ENCODE data around the gene ATXN1.

Gene ATXN1

DNA sequence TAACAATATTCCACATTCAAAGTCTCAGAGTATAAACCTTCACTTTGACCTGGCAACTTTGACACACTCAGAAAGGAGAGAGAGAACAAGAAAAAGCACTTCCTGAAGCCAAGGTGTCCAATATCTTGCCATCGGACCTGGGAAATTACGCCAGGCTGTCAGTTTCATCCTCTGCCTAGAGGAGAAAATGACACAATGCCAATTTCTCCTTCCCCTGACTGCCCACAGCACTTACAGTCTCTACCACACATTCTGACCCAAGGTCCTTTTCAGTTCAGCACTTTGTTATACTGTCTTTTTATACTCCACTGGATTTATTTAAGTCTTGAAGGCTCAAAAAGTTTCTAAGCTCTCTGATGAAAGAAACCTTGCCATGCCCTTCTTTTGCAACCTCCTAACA is 272.4 kb downstream of the ATXN1 start:
- no peak for DNase-seq

DNA sequence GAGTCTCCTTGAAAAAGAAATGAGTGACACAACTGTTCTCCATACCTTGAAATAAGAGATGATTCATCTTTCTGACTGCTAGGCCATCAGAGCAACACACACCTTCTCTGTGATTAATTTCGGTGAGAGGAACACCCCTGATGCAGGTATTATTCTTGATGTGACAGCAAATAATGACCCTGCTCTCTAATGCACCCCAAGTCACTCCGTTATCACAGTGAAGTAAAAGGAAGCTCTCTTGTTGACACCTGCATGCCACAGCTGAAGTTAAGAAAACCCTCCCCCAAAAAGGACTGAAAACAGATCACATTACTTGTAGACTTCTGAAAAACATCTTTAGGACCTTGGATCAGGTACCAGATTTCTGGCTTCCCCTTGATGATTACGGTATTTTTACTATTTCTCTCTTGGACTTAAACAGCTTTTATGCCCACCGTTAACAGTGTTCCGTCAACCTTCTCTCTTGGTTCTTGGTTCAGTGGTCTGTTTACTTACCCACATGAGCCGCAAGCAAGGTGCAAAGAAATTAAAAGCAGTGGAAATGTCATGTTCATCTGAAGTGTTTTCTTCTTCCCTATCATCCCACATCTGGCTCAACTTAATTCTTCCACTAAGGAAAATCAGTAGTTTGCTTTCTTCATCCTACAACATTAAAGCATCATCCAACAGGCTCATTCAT is 273.1 kb downstream of the ATXN1 start:
- no peak for DNase-seq

DNA sequence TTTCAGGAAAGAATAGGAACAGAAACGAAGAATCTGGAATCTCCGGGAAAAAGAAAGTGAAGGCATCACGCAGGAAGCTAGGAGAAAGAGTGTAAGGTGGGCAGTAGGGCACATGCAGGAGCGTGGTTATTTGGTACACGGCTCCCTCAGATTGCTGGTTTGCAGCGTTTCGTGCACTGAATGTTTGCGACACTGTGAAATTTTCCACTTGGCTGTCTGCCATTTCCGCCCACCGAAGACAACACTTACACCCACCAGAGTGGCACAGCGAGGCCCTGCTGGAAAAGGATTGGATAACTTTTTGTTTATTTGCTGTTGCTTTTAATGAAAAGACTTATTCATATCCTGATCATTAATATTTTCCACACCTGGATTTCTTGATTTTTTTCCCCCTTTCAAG is 274.6 kb downstream of the ATXN1 start:
- no peak for DNase-seq

DNA sequence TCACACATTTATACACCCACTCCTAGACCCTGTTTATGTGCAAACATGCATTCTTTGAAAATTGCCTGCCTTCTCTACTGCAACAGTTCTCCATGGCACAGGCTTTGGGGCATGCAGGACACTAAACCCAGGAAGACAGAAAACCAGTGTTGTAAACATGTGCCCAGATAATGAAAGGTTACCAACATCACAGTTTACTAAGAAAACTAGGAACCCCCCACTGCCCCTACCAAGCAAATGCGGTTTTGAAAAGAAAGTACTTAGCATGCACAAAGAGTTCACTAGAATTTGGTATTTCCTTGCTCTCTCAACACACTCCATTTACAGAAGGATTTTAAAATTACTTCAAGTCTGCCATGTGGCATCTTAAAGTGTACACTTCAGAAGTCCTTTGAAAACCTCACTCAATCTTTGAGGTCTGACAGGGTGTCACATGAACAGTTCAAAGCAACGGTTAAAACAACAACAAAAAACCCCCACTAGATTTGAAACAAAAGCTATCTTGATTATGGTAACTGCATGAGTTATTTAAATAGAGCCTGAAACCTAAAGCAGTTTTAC is 277.9 kb downstream of the ATXN1 start:
- no peak for DNase-seq

DNA sequence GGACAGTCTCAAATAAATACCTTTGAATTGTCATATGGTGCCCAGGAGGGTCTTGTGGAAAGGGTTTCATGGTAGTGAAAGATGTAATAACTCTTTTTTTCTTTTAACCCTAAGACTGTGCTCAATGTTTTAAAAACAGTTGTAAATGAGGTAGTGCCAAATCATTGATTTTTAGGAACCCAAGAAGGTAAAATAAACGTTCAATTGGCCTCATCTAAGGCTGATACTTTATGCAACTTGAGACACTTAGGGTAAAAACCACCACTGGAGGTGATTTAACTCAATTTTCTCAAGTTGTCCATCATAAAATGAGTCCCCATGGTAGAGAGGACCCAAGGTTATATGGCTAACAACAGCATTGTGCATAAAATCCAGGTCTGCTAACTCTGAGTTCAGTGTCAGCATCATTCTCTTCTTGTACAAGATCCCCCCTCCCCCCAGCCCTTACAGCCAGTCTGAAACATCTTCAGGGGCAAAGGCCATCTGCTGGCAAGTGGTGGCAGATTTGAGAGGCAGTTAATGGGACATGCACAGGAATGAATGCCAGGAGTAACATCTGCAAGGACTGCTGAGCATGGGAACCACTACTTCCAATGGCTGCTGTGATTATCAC is 278.5 kb downstream of the ATXN1 start:
- no peak for DNase-seq

DNA sequence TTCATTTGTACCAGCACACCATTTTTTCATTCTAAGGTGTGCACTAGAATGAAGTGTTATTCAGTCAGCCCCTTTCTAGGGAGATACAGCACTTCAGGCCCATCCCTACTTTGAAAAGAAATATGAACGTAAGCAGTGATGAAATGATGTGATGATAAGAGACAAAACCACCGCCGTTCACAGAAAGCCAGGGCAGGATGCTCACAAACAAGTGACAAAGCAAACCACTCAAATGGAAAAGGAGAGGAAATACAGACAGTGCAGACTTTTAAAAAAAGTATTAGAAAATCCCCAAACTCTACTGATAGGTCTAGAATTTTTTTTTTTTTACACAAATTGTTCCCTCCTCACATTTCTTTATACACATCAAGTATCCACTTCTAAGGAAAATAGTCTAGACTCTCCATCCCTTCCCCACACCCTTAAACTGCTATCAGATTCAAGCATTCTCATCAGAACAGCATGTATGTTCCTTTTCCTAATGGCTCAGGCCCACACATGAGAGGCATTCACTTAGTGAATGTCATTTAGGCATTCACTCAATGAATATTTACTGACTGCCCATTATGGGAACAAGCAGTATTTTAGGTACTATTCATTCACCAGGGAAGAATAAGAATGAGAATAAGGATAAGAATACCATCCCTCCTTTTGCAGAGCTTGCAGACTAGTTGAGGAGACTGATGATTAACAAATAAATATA is 279.4 kb downstream of the ATXN1 start:
- no peak for DNase-seq

DNA sequence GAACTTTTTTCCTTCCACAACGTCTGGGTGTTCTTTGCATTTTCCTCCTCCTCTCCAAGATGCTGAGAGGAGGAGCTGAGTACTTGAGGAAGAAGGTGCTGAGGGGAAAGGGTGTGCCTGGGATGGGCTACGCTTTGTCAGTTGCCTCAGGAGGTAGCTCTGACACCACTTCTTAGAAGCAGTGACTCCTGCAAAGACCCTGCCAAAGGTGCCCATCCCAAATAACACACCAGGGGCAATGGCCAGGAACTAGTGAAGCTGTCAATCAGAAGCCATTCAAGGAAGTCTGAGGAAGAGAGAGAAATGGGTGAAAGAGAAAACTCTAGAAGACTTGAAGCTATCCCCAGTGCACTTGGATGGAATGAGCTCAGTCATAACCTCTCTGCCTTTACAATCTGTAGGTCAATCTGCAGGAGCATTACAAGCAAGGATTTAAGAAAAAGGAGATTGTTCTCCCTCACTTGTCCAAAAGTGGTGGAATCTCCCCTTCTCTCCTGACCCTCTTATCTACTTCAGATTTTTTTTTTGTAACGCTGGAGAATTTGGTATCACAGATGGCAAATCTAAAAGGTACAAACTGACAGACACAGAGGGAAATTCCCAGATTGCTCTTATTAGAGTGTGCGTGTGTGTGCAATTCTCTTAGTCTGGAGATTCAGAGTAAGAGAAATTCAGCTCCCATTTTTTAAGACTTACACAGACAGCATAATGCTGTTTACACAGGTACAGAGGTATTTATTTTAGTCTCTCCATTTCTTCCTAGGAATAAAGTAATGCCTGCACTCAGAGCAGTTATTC is 280.3 kb downstream of the ATXN1 start:
- no peak for DNase-seq

DNA sequence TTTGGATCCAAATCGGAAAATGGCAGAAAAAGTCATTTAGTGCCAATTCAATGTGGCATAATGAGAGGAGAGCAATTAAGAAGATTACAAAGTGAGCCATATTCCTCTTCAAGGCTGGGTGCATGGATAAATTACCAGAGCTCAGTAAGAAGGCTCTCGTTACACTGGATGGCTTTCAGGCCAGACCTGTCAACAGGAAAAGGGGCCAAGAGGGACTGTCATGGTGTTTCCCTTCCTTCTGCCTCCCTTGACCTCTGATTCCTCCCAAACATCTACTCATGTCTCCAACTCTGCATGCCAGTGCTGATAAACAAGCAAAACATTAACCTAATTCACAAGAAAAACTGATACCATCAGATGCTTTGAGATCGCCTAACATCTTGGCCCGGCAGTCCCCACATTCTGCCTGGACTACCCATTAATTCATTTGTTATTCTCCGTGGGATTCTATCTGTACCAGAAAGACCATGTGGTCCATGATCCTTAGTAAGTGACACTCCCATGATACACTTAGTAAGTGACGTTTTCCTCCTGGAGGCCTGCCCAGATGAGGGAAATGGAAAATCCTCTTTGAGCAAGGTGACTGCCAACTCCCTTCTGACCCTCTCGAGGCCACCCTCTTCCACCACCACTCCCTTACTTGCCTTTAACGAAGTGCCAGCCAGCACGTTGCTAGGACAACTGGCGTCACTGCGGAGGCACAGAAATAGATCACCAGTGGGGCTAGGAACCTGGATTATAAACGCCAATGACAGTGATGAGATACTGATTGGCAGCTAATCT is 283.7 kb downstream of the ATXN1 start:
- no peak for DNase-seq

DNA sequence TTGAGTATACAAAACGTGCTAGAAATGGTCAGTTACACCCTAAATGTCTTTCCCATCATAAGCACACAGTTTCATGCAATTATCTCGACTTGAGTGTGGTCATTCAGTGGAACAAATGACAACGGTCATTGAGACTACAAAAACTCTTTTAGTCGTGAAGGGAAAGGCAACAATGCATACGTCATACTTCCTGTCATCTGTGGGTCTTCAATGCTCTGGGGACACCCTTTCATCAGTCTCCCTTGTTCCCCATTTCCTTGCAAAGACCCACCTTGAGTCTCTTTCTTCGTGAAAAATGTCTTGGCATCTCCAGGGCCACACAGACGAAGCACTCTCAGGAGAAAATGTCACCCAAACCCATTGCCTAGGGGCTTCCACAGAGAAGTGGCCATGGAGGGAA is 284.4 kb downstream of the ATXN1 start:
- DNase-seq: no peak

DNA sequence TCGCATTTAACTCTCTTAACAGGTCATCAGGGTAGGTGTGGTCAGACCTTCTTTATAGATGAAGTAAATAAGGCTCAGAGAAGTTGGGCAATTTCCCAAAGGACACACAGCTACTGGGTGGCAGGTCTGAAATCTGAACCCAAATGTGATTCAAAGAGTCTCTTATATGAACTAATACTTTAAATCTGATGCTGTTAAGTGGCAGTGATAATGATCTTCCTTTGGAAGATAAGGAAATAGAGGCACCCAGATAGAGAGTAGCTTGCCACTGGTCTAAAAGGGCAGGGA is 285.8 kb downstream of the ATXN1 start:
- no peak for DNase-seq

DNA sequence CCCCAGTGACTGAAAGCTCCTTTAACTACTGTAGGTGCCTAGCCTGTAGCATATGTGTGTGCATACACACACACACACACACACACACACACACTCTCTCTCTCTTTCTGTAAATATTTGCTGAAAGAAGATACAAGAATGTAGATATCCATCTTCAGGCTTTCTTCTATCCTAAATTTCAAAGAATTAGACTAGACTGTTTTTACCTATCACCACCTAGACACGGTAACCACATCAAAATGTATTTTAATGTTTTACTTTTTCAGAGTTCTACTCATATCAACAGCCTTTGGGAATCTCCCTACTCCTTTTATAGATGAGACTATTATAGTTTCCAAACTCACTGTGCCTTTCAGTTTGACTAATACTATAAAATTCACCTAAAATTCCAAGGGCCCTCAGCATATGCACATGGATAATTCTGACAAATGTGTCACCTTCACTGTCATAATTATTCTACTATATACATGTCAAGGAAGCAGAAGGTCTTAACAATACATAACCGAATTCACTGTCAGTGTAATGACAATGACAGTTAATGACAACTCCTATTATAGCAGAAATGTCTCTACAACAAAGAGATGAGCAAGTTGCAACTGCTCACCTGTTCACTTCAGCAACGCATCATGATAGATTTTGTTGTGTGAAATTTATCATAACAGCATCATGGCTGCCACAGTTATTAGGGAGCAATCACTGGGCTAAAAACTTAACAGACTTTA is 286.3 kb downstream of the ATXN1 start:
- DNase-seq: no peak

DNA sequence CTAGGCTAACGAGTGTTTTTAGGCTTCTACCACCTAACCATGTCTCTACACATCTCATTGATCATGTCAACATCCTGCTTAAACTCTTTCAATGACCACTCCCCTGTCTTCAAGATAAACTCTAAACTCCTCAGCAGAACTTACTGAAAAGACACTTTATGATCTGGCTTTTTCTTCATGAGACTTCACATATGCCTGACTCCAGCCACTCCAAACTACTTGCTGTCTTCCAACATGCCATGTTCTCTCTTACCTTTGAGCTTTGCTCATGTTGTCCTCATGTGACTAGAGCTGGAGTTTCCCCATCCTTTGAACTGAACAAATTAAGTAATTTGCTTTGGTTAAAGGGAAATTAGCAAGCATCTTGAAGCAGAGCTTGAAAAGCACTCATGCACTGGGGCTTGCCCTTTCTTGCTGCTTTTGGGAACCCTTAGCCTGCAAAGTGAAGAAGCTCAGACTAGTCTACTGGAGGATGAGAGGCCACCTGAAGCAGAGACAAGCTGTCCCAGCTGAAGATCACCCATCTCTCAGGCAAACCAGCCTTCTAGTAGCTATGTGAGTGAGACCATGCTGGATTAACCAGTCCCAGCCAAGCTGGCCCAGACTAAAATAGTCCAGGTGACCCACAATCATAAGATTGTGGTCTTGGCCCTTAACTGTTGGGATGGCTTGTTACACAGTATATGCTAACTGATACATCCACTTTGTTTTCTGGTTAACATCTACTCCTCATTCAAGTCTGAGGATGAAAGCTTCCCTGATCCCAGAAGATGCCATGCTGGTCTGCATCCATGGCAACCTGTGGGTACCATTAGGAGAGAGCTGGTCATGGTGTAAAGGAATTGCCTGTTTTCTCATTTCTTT is 287.1 kb downstream of the ATXN1 start:
- no peak for DNase-seq

DNA sequence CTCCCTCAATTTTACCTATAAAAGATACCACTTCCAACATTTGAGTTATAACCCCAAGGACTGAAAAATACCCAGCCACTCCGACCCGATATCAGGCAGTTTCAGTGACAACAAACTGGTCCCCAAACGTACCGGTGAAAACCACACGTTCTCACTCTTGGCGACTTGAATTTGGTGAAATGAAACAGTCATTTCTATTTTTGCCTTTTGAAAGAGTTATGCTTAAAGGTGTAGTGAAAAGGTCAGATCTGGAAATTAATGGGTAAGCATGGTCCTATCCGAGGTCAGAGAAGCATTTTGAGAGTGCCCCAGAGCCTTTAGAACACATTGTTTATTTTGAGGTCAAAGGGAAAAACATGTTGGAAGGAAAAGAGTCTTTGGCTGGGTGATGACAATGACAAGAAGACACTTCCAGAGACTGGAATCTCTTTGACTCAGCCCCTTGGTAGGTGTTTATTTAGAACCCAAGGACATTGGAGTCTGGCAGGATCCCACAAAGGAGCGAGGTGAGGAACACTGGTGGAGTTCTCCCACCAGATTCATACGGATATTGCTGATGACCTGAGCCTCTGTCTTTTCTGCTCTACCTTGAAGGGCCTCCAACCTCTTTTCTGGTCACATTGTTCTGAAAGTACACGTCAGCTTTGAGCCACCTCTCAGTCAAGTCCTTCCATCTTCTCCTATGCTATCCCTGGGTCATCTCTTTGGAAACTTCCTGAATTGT is 287.9 kb downstream of the ATXN1 start:
- no peak for DNase-seq

DNA sequence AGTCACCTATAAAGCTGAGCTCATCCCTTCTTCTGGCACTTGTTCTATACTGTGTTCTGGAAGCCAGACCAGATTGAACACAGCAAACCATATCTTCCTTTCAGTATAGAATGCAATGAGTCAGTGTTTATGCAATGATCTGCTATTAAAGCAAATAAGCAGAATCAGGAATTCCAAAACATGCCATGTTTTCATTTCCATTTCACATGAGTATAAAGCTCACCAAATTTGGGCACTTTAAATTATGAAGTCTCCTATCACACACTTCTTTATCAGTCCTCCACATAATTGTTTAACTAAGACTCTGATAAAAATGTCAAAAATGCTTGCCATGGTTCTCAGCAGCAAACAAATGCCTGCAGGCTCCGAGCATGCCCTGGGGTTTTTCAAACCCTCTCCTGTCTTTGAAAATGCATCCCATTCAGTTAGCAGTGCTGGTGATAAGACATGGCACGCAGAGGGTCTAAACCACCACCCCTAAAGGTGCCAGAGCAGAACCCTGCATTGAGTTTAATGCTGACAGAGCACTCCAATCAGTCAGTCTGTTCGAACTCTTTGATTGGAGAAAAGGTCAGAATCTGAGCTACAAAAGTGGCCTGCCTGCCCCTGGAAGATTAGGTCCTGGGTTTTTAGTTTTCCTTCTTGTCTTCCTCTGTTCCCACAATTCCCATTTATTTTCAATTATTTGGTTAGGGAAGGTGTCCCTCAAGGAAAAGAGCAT is 288.8 kb downstream of the ATXN1 start:
- DNase-seq: no peak

DNA sequence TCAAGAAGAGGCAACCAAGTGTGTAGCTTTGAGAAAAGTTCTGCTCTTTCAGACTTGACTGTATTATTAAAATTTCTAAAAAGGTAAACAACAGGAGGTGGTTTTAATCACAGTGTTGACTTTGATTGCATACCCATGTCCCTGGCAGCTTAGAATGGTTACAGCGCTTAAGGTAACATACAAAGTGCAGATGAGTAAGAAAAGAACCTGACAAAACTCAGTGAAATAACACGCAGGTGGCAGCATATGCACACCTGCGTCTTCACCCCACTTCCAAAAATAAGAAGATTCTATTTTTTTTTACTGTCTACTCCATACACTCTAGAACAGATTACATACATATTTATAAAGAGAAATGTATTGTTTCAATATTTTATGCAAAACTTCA is 289.4 kb downstream of the ATXN1 start:
- no peak for DNase-seq

DNA sequence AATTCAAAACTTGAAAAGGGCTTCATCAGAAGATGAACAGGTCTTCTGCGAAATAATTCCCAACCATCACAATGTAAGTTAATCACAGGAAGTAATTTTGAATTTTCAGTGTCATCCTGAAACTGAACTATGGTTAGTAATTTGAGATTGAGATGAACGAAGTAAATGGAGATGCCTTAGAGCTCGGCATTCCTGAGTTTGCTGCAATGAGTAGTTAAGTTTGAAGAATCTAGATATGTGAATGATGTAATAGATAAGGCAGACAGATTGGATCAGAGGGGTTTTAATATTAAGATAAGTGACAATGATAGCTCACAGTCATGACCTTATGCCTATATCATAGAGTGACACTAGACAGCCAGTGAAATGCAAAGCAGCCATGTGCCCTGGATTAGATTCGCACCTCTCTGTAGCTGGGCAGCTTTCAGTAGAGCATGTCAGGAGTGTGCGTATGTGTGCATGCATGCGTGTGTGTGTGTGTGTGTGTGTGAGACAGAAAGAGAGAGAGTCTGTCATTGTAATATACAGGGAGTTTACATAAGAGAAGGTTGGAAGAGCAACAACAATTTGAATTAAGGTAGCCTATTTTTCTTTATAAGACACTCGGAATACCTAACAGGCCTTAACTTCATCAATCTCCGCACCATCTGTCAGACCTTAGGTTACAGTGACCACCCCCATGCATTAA is 289.9 kb downstream of the ATXN1 start:
- no peak for DNase-seq

DNA sequence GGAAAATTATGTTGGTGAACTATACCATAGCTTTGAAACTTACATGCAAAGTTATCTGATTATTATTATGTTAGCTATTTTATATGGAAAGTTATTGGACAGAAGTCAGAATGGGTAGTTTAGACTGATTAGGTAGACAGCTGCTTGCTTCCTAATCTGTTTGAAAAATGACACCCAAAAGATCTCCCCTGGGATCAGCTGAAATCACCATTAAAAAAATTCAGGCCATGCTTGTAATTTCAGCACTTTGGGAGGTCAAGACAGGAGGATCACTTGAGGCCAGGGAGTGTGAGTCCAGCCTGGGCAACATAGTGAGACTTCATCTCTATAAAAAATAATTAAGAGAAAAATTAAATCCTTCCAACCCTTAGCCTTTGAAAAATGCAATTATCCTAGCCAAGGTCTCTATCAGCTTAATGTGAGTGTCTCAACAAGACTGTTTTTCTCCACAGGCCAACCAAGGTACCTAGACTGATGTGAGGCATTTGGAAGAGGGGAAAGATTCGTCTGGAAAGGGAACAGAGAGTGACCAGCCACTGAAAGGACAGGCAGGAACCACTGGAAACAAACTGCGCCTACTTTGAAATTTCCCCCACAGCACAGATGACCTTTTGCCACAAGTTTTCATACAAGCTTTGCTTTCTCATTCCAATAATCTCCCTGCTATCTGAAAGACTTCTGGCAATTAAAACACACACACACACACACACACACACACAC is 290.6 kb downstream of the ATXN1 start:
- DNase-seq: no peak

DNA sequence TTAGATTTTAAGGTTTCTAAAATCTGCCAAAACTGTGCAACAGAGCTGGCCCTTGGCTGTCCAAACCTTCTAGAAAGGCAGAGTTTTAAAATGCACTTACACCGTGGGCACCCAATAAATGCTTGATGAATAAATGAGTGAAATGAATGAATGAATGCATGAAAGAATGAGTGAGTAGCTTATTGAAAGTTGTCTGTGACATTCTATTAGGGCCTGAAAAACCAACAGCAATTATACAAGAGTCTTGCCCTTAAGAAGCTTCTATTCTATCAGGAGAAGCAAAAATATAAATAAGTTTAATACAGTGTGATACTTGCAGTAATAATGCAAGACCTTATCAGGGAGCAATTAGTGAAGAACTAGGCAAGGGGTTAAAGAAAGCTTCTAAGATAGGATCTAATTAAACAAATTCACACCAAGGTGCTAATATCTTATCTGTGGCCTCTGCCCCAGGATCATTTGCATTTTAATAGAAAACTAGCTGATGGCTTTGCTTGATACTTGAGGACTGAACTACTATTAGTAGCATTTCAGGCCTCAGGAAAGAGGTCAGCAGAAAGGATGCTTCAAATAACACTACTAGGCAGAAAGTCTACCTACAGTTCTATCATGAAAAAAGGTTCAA is 292.2 kb downstream of the ATXN1 start:
- no peak for DNase-seq
